ENCODE results near the gene THAP12. TPM values are rescaled to one million over a fixed set of nuclear protein-coding genes. Genes with fewer than 3 reads are reported as not detected.

THAP12 gene
- total RNA-seq, 1 experiment from 2014 or later = 42.5 TPM

- Histone ChIP-seq H3T11ph (ENCODE audit: low read length) (no peak overlapping the region), H2AK5ac (ENCODE audit: insufficient read length, low read length) (no peak overlapping the region), H2BK20ac (ENCODE audit: low read depth, low read length, poor library complexity, severe bottlenecking) (no peak overlapping the region), H3K4ac (ENCODE audit: low read depth, low read length) (no peak overlapping the region), H3K23ac (ENCODE audit: insufficient read length, low read depth, low read length) (no peak overlapping the region), H3K9me3 (ENCODE audit: control insufficient read depth, low read depth, low read length) (no peaks in the 10 kb centered on the region), H4K20me1 (ENCODE audit: control insufficient read depth, insufficient read depth, insufficient read length) (no peaks in the 10 kb centered on the region), H3K14ac (ENCODE audit: insufficient read depth, low read length) (no peak overlapping the region), H4K8ac (replicated peaks; ENCODE audit: insufficient read length, low read depth, low read length) (no peak overlapping the region), H3K4me2 (ENCODE audit: insufficient read depth, insufficient read length, low read length) (no peak overlapping the region), H3K23me2 (ENCODE audit: insufficient read length, low read depth, low read length, poor library complexity, severe bottlenecking) (no peaks in the 10 kb centered on the region), H2BK5ac (ENCODE audit: insufficient read length, low read length) (no peak overlapping the region), H3K4me1 (ENCODE audit: insufficient read depth, low read length) (no peaks in the 10 kb centered on the region; the same call in 1 of the 2 replicates), H2BK12ac (ENCODE audit: insufficient read length, low read depth, low read length) (no peak overlapping the region), H4K5ac (ENCODE audit: insufficient read length, low read depth, low read length) (no peak overlapping the region), H4K91ac (ENCODE audit: insufficient read length, low read depth, low read length) (no peak overlapping the region), H3K9ac (ENCODE audit: extremely low read depth, insufficient read length, low read length) (no peak overlapping the region), H3K27ac (ENCODE audit: insufficient read length, low read depth, low read length) (no peak overlapping the region), H3K79me2 (ENCODE audit: insufficient read depth, low read length) (0 out of 2 replicates have a peak, but pooled peaks cover 2% of the 10 kb centered on the region), H3K27me3 (ENCODE audit: insufficient read depth, low read length) (no peaks in the 10 kb centered on the region), H3K18ac (ENCODE audit: insufficient read length, low read depth, low read length) (no peak overlapping the region), H2BK120ac (ENCODE audit: low read depth, low read length, poor library complexity, severe bottlenecking) (no peak overlapping the region), H3K56ac (ENCODE audit: insufficient read length, low read depth, low read length) (no peak overlapping the region), H3K79me1 (ENCODE audit: insufficient read depth, low read depth, low read length, poor library complexity, severe bottlenecking) (no peaks in the 10 kb centered on the region), H2AFZ (ENCODE audit: low read length) (no peak overlapping the region), H2BK15ac (ENCODE audit: low read depth, low read length) (no peak overlapping the region)
- no peak overlapping the region for H3K27ac Mint-ChIP-seq
- TF ChIP-seq CTCF (conservative IDR thresholded peaks at IDR 0.05) = no peak
- no CpG with 5 or more reads among the region's 1 CpG for WGBS (ENCODE audit: extremely low coverage, insufficient read length, low lambda C conversion rate)
- no peaks in the 10 kb centered on the region for H3K4me1 Mint-ChIP-seq
- H3K9me3 Mint-ChIP-seq = no peaks in the 10 kb centered on the region
- no peak for DNase-seq
- no peaks in the 10 kb centered on the region for H3K27me3 Mint-ChIP-seq (ENCODE audit: low read depth)
- no peaks in the 10 kb centered on the region; a peak in 1 of 7 replicates for H3K36me3 Mint-ChIP-seq (ENCODE audit: insufficient read depth in 1 of 3, low read depth in 3 of 3)
- no peak overlapping the region for H3K4me3 Mint-ChIP-seq
These were observed 20.0 kb upstream of the THAP12 start for GRCh38 chr11:76400967-76401366.
